HCEC 1CT (cell line): Measurements from ENCODE around the gene F11R.
"Not testable (repeated sequence)": the region's sequence is repeated elsewhere in the genome, so short reads cannot be mapped to it uniquely, and the experiment has no call there.

Experiments
- DNase-seq: peaks from one replicate; pipeline ENCODE4 v3.0.0-alpha.2; 2017

The F11R gene

DNA sequence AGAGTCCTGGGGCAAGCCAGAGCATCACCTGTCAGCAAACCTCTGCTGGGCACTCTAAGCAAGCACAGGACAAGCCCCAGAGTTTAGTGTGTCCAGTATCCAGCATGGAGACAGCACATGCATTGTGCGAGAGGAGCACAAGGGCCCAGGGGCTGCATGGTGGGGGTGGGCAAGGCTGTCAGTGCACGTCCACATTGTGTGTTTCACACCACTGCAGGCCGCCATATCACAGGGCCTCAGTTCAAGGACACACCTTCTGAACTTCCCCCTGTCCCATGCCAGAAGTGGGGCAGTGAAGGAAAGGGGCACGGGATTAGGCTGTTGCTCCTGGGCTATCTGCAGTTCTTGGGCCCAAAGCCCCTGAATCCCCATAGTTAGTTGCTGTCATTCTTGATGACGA is 18.6 kb upstream of the F11R start:
- no peak for DNase-seq

DNA sequence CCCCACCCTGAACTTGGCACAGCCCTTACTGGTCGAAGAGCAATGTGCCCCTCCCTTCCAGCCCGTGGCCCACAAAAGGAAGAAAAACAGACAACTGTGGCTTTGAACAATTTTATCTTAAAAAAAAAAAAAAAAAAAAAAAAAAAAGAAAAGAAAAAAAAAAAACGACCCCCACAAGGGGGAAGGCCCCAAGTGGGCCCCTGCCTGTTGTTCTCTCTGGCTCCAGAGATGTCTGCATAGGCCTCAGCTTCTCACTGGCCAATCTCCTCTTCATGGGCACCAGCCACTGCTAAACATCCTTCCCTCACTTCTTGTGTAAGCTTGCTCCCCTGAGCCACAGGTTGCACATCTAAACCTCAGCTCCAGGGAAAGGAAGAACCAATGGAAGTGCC is 18.2 kb upstream of the F11R start:
- DNase-seq, result no peak

DNA sequence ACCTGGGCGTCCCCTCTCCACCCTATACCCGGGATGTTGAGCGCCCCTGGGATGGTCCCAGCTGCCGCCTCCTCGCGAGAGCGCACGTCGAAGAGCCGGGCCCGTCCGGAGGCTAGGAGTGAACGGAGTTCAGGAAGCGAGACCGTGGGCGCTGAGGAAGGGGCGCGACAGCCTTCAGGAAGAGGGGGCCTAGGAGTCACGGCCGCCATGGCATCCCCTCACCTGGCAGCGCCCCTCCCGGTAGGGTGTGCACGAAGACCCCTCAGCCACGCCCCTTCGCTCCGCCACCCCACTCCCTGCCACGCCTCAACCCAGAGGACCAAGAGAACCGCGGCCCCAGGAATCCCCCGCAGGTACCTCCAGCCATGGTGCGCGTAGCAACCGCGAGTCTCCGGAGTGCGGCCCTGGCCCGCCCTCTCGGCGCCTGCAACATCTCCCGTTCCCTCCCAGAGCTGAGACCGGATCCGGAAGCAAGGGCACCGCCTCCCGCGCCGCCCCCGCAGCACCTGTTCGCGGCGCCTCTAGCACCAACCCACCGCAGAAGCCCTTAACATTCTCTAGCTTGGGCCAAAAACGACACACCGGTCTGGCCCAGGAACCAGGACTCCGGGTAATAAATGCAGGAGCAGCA is 17.7 kb upstream of the F11R start, which contains the start of gene TSTD1:
TSTD1 (minus strand) TSS at position 442 of the 631 bp plus-strand sequence; CDS start at position 367, 75 bp downstream.
- no peak for DNase-seq

DNA sequence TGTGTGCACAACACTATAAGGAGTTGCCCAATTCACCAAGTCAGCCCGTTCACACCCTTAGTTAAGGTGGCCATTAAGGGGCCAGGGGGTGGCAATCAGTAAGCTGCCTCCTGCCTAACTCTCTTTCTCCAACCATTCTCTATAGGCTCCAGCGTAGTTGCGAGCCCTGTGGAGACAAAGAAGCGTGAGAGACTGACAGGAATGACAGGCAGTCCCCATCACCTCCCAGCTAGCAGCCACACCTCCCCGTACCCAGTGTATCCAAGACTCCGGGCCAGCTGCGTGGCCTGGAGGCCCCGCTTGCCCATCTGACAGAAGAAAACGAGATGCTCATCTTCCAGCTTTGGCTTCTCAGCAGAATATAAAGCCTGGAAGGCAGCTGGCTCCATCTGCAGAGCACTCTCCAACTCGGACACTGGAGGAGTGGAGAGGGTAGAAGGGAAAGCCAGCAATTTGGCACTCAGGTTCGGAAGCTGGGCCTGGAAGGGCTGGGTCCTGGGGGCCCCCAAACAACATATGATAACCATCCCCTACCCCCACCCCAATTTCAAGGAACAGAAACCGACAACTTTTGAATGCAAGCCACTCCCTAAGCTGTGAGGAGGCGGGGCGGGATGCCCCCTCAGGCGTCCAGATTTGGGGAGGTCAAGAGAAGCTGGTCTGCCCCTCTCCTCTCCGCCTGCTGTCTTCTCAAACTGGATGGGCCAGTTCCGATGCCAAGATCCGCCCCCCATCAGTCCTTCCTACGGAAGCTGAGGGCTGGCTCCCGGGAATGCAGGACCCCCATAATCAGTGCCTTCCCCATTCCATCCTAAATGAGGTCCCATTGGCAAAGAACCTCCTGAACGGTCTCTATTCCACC is 16.9 kb upstream of the F11R start:
- DNase-seq, result no peak

DNA sequence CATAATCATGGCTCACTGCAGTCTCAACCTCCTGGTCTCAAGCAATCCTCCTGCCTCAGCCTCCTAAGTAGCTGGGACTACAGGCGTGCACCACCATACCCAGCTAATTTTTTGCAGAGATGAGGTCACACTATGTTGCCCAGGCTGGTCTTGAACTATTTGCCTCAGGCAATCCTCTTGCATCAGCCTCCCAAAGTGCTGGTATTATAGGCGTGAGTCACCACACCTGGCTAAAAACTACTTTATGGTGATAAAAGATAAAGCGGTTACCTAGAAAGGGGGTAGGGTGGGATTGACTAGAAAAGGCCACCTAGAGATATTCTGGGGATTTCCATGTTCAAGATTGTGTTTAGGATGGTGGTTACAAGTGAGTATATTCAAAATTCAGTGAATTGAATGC is 12.8 kb upstream of the F11R start:
- DNase-seq, result no peak

DNA sequence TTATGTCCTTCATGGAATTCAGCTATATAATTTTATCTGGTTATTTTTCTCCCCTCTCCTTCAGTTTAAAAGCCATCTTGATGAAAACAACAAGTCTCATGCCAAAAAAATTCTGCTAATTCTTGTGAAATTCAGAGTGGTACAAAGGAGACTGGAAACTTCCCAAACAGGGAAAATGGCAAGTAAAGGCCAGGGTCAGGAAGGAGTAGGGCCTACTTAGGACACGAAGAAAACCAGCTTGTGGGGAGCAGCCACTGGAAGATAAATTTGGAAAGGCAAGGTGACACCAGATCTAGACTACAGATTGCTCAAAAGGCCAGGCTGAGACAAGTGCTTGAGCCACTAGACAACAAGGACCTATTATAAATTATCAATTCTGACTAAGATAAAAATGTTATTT is 11.5 kb upstream of the F11R start:
- no peak for DNase-seq

DNA sequence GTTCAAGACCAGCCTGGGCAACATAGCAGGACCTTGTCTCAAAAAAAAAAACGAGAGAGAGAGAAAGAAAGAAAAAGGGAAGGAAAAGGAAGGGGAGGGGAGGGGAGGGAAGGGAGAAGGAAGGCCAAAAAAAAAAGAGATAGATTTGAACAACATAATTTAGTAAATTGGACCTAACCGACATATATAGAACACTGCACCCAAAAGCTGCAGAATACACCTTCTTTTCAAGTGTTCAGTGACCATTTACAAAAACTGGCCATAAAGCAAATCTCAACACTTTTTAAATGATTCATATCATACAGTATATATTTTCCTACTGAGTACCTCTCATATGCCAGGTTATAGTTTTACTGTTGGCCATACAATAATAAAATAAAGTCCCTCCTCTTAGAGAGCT is 10.9 kb upstream of the F11R start:
- DNase-seq, result no peak

DNA sequence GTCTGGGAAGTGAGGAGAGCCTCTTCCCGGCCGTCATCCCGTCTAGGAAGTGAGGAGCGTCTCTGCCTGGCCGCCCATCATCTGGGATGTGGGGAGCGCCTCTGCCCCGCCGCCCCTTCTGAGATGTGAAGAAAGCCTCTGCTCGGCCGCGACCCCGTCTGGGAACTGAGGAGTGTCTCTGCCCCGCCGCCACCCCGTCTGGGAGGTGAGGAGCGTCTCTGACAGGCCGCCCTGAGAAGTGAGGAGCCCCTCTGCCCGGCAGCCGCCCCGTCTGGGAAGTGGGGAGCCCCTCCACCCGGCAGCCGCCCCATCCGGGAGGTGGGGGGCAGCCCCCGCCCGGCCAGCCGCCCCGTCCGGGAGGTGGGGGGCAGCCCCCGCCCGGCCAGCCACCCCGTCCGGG is 8.5 kb upstream of the F11R start:
- DNase-seq, result not testable (repeated sequence)

DNA sequence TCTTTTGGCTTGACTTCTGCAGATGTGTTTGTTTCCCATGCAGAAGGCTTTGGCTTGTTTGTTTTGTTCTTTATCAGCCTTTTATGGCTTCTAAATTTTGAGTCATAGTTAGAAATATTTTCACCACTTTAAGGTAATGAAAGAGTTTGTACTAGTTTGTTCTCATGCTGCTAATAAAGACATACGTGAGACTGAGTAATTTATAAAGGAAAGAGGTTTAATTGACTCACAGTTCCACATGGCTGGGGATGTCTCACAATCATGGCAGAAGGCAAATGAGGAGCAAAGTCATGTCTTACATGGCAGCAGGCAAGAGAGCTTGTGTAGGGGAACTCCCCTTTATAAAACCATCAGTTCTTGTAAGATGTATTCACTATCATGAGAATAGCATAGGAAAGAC is 6.0 kb upstream of the F11R start:
- not testable (repeated sequence) for DNase-seq

DNA sequence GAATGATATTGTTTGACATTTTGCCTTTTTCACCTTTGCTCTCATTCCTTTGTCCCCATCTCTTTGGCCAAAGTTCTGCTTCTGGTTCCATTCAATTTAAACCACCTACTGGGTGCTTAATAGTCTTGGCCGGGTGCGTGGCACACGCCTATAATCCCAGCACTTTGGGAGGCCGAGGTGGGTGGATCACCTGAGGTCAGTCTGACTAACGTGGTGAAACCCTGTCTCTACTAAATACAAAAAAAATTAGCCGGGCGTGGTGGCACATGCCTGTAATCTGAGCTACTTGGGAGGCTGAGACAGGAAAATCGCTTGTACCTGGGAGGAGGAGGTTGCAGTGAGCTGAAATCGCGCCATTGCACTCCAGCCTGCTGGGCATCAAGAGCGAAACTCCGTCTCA is 1.5 kb upstream of the F11R start:
- not testable (repeated sequence) for DNase-seq

DNA sequence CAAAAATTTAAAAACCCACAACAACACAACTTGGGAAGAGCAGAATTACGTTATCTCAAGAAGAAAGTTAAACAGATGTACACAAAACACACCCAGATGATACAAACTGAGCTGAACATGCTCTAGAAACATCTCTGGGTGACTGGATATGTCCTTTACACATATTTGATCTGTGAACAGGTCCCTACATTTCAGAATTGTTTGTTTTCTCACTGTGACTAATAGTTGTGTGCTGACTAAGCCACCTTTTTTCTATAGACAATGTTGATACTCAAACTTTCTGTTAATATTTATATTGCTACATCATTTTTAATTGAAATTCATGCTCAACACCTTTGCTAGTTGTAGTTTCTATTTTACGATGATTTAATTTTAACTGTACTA is 1.0 kb upstream of the F11R start:
- peak; percentile 37 for DNase-seq

DNA sequence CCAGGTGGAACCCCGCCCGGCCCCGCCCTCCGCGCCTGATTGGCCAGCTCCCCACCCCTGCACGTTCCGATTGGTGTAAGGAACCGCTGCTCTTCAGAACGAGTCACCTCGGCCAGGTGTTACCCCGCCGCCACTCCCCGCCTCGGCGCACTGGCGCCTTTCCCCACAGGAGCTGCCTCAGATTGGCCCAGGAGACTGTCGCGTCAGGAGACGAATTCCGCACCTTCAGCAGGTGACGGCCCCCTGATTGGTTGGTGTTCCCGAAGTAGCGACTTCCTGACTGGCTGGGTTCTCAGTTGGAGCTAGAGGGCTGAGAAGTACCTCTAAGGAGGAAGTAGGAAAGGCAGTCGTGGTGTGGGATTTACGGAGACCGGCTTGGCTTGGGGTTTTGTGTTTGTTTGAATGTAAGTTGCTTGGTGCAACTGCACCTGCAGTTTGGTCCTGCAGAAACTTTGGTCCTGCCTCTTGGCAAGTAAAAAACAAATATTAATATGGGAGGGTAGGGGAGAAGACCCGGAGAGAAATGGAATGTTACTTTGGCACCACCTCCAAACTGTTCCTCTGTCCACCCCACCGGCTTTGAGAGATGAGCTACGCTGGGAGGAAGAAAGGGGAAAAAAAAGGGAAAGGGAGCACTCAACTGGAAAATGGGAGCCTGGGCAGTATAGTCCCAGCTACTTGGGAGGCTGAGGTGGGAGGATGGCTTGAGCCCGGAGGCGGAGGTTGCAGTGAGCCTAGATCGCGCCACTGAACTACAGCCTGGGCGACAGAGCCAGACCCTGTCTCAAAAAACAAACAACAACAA is 415 bp upstream of the F11R start:
- no peak for DNase-seq

DNA sequence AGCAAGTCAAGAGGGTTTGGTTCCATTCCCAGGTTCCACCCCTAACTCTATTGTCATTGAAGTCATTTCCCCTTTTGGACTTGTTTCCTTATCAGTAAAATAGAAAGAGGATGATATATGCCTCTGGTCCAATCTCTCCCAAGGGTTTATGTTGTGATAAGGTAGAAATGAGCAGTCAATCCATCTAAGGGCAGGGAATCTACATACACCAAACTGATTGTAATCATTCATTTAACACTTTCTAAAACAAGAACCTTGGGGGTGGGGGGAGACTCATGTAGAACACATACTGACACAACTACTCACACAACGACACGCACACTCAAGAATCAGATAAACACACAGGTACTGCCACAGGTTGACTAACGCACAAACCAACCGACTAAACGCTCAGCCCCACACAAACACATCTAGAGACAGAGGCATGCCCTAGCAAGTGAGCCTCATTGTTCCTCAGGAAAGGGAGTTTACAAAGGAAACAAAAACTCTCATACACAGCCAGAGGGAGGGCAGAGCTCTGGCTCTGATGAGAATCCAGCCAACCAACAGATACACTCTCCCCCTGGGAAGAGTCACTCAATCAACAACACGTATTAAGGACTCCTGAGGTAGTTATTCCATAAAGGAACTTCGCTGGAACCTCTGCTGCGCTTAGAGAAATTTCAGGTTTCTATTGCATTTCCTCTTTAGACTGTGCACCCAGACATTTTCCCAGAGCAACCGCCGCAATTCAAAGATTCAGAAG is 1.0 kb downstream of the F11R start:
- no peak for DNase-seq

DNA sequence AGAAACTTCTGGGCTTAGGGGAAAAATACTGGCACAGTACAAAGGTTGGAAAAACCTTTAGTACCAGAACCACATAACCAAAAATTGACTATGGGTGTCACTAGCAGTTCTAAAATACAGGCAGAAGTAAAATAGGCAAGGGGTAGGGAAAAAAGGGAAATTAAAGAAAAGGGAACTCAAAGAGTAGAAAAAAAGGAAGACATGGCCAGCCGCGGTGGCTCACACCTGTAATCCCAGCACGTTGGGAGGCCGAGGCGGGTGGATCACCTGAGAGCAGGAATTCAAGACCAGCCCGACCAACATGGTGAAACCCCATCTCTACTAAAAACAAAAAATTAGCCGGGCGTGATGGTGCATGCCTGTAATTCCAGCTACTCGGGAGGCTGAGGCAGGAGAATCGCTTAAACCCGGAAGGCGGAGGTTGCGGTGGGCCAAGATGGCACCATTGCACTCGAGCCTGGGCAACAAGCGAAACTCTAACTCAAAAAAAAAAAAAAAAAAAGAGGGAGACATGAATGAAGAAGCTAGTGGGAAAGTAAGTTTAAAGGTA is 1.8 kb downstream of the F11R start:
- DNase-seq, result not testable (repeated sequence)

DNA sequence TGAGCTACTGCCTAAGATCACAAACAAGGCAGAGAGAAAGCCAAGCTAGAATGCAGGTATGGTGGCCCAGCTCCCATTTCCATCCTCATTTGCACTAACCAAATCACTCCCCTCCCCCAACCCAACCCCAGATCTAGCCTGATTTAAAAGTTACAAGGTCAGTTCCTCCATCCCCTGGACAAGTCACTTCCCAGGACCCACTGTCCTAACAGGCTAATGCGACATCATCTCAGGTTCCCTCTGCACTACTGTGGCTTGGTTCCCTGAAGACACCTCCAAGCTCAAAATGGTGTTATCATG is 2.4 kb downstream of the F11R start:
- DNase-seq, result no peak

DNA sequence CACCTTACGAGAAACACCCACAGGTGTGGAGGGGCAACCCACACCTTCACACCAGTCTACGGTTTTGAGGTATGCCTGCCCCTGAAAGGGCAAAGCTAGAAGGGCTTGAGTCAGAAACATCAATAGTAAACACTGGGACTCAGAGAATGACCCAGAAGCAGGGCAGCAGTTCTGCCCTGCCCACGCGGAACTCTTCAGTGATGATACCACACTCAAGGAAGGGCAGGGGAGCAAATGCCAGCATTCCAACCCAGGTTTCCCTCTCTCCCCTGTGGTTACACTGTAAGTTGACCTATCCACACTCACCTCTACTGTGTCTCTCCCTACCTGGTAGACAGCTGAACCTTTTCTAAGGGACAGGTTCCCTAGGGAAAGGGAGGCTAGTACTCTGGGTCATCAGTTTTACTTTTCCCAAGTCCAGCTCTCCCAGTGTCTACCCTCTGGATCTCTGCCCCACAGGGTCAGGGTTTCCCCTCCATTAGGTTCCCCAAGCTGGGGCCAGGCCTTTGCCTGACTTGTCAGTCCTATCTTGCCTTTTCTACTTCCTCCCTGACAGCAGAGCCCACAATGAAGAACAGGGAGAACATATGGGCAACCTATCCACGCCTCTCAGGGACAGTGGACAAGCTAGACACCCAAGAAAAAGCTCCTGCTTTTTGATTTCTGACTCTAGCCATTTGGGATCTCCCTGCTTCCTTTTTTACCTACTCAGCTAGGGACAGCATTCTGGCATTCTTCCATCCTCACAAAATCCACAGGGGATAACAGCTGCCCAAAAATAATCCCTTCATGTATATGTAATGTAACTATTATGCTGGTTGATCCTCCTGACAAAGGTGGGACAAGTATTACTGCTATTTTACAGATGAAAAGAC is 3.0 kb downstream of the F11R start:
- no peak for DNase-seq

DNA sequence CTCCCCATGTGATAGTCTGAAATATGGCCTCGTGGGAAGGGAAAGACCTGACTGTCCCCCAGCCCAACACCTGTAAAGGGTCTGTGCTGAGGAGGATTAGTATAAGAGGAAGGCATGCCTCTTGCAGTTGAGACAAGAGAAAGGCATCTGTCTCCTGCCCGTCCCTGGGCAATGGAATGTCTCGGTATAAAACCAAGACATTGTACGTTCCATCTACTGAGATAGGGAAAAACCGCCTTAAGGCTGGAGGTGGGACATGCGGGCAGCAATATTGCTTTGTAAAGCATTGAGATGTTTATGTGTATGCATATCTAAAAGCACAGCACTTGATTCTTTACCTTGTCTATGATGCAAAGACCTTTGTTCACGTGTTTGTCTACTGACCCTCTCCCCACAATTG is 3.8 kb downstream of the F11R start:
- not testable (repeated sequence) for DNase-seq

DNA sequence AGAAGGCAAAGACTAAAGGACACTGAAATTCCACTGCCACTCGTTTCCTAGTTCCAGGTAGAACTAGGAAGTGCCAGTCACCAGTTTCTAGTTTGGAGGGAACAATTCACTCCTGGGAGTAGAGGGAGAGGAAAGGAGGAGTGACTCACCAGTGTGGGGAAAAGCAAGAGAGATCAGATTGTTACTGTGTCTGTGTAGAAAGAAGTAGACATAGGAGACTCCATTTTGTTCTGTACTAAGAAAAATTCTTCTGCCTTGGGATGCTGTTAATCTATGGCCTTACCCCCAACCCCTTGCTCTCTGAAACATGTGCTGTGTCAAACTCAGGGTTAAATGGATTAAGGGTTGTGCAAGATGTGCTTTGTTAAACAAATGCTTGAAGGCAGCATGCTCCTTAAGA is 4.3 kb downstream of the F11R start:
- DNase-seq, result peak; percentile 24

DNA sequence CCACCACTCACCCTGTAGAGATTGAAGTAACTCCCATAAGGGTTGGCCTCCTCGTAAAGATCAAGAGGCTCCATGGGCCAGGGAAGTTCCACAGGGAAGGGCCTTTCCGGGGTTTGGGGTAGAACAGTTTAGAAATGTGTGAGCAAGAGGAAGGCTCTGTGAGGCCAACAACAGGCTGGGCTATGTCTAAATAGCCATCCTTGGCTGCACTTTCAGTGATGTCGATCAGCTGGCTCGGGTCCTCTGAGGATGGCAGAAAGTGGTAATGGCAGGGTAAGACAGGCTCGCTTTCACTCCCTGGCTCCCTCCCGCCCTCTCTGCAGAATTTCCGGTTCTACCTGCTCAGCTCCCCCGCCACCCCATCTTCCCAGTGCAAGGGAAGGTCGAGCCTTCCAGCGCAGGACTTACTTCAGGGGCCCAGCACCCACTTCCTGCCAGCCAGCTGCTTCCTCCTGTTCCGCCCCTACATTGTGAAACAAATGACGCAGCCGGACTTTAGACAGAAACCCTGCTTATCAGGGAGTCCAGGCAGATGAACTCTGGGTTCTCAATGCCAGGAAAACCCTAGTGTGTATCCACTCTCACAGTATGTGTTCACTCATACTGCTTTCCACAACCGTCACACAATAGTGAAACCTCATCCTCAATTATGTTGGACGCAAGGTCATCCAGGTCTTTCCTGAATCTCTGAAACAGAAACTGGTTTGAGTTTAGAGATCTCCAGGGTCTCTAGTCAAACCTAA is 7.3 kb downstream of the F11R start:
- peak; percentile 92 for DNase-seq

DNA sequence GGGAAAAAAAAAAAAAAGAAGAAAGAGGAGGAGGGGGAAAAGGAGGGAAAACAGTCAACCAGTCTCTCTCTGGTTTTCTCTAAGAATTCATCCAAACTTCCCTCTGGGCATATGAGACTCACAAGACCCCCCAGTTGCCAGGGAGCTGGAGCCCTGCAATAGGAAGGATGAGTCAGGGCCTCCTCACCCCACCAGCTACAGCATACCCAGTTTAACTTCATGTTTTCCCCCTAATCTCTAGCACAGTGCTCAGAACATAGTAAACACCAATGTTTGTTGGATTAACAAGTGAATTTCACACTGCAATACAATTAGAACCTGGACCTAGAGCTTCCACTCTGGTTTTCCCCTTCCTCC is 7.8 kb downstream of the F11R start:
- DNase-seq, result peak; percentile 58

DNA sequence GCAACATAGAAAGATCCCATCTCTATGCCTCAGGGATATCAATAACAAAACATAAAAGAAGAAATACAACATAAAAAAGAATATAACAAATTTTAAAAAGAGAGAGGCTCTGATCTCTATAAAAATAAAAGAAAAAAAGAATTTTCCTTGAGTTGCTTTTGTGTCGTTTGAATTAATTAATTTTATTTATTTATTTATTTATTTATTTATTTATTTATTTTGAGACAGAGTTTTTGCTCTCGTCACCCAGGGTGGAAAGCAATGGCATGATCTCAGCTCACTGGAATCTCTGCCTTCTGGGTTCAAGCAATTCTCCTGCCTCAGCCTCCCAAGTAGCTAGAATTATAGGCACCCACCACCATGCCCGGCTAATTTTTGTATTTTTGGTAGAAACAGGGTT is 8.5 kb downstream of the F11R start:
- DNase-seq, result no peak
